Smooth muscle cell (in vitro differentiated cells): ENCODE results near the gene GPATCH8. TPM values are rescaled to one million over a fixed set of nuclear protein-coding genes. Genes with fewer than 3 reads are reported as not detected.

ENCODE experiments used
- DNase-seq: peaks from one replicate; lab custom pipeline; 2025; ENCODE audit not compliant: unreplicated experiment; lab: John Stamatoyannopoulos, UW
- H2AFZ ChIP-seq: fragments of 200-600 bp; sonication (generic); 2 replicates; pipeline ENCODE4 v1.6.0; 2016; ENCODE audit warnings: antibody characterized with exemption, low read depth, mild to moderate bottlenecking
- H3F3A ChIP-seq: fragments of 200-600 bp; sonication (generic); 2 replicates; pipeline ENCODE4 v1.6.0; 2017; ENCODE audit warnings: antibody characterized with exemption, low read depth
- H3K27ac ChIP-seq: fragments of 200-600 bp; sonication (generic); 2 replicates; pipeline ENCODE4 v1.5.1; 2016; ENCODE audit warnings: low read depth, mild to moderate bottlenecking
- H3K27me3 ChIP-seq: fragments of 200-600 bp; sonication (generic); 2 replicates; pipeline ENCODE4 v1.6.1; 2016; ENCODE audit warnings: low read depth, mild to moderate bottlenecking
- H3K36me3 ChIP-seq: fragments of 200-600 bp; sonication (generic); 2 replicates; pipeline ENCODE4 v1.5.1; 2016; ENCODE audit warnings: low read depth
- H3K4me1 ChIP-seq: fragments of 200-600 bp; sonication (generic); 2 replicates; pipeline ENCODE4 v1.5.1; 2016; ENCODE audit warnings: low read depth
- H3K4me2 ChIP-seq: fragments of 200-600 bp; sonication (generic); 2 replicates; pipeline ENCODE4 v1.6.0; 2016; ENCODE audit warnings: mild to moderate bottlenecking
- H3K4me3 ChIP-seq: fragments of 200-600 bp; sonication (generic); 2 replicates; pipeline ENCODE4 v1.5.1; 2016; ENCODE audit warnings: mild to moderate bottlenecking
- H3K79me2 ChIP-seq: fragments of 200-600 bp; sonication (generic); 2 replicates; pipeline ENCODE4 v1.6.0; 2016; ENCODE audit warnings: low read depth, mild to moderate bottlenecking
- H3K9ac ChIP-seq: fragments of 200-600 bp; sonication (generic); 2 replicates; pipeline ENCODE4 v1.6.0; 2016; ENCODE audit warnings: low read depth
- H3K9me3 ChIP-seq: fragments of 200-600 bp; sonication (generic); replicated peaks from 2 replicates; pipeline ENCODE4 v1.5.1; 2016; ENCODE audit warnings: low read depth
- H4K20me1 ChIP-seq: fragments of 200-600 bp; sonication (generic); 2 replicates; pipeline ENCODE4 v1.6.0; 2016; ENCODE audit warnings: low read depth
- WGBS: methylation state at CpG from one replicate; pipeline ENCODE4 v1.1.7; 2016; ENCODE audit warnings: low lambda C conversion rate; 5-methylcytosine and 5-hydroxymethylcytosine counted together
- polyA plus RNA-seq: library from polyadenylated mRNA; unstranded; fragments of >200 nt; fragmentation: Nextera tagmentation; extraction: Ambion mirVana; gene quantifications from 2 replicates; pipeline ENCODE4 v1.2.1, GENCODE V29; 2016
- total RNA-seq: library from RNA; depleted of rRNA; stranded (reverse); fragments of >200 nt; gene quantifications from 2 replicates; pipeline ENCODE4 v1.2.3, GENCODE V29; 2014
- TF ChIP-seq, protein P1 (sequence below): fragments of 200-600 bp; sonication (generic); IDR thresholded peaks from 2 replicates; pipeline ENCODE4 v1.5.1; 2017; ENCODE audit warnings: borderline replicate concordance, mild to moderate bottlenecking, antibody characterized with exemption; ENCODE audit not compliant: insufficient read depth, poor library complexity, severe bottlenecking

GPATCH8 gene
- total and polyA plus RNA-seq, 2 experiments from 2014 or later: 17.6 to 25.0 TPM

DNA sequence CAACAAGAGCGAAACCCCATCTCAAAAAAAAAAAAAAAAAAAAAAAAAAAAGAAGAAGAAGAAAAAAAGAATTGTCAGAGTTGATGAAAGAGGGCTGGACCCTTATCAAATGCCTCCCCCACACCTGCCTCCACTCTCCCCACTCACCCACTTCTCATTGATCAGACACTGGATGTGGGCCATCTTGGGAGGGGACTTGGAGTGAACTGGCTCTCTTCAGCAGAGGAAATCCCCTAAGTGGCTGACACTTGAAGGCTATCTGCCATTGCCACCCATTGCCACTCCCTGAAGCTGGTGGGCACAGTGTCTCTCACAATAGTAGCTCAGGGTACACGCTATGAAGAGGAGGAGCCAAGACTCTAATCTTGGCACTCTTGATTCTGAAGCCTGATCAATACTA, 115.4 kb downstream of the GPATCH8 start:
- no peak for DNase-seq
- Histone ChIP-seq H3K9ac (no peak overlapping the region), H3K36me3 (no peaks in the 10 kb centered on the region), H4K20me1 (no peaks in the 10 kb centered on the region), H2AFZ (no peak overlapping the region), H3K4me2 (no peak overlapping the region), H3K4me1 (no peaks in the 10 kb centered on the region), H3K79me2 (no peaks in the 10 kb centered on the region), H3F3A (no peaks in the 10 kb centered on the region), H3K4me3 (no peak overlapping the region), H3K27me3 (peaks cover 13% of the 10 kb centered on the region), H3K9me3 (no peaks in the 10 kb centered on the region), H3K27ac (no peak overlapping the region)
- TF ChIP-seq, protein P1, sequence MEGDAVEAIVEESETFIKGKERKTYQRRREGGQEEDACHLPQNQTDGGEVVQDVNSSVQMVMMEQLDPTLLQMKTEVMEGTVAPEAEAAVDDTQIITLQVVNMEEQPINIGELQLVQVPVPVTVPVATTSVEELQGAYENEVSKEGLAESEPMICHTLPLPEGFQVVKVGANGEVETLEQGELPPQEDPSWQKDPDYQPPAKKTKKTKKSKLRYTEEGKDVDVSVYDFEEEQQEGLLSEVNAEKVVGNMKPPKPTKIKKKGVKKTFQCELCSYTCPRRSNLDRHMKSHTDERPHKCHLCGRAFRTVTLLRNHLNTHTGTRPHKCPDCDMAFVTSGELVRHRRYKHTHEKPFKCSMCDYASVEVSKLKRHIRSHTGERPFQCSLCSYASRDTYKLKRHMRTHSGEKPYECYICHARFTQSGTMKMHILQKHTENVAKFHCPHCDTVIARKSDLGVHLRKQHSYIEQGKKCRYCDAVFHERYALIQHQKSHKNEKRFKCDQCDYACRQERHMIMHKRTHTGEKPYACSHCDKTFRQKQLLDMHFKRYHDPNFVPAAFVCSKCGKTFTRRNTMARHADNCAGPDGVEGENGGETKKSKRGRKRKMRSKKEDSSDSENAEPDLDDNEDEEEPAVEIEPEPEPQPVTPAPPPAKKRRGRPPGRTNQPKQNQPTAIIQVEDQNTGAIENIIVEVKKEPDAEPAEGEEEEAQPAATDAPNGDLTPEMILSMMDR: no peak
- 100% methylated on average over 1 of the region's 2 CpGs for WGBS

- WGBS: 43% methylated on average over 10 of the region's 10 CpGs
- no peaks in the 10 kb centered on the region for H3F3A ChIP-seq
- H3K79me2 ChIP-seq: no peaks in the 10 kb centered on the region
- no peaks in the 10 kb centered on the region for H4K20me1 ChIP-seq
- H3K4me3 ChIP-seq: peak overlapping the region; percentile 71
- no peaks in the 10 kb centered on the region for H3K36me3 ChIP-seq
- TF ChIP-seq, protein P1: no peak
- no peak overlapping the region for H3K27ac ChIP-seq
- H3K4me1 ChIP-seq: no peaks in the 10 kb centered on the region
- H3K27me3 ChIP-seq: peaks cover 13% of the 10 kb centered on the region
- no peak overlapping the region for H2AFZ ChIP-seq
- H3K9me3 ChIP-seq: no peaks in the 10 kb centered on the region
- H3K9ac ChIP-seq: no peak overlapping the region
- DNase-seq: no peak
- H3K4me2 ChIP-seq: peak overlapping the region; percentile 98
These were observed 117.1 kb downstream of the GPATCH8 start for GRCh38 chr17:44386182-44386525.

GRCh38 chr17:44385287-44386181, 117.7 kb downstream of the GPATCH8 start:
- H3K79me2 ChIP-seq: no peaks in the 10 kb centered on the region
- no peaks in the 10 kb centered on the region for H3F3A ChIP-seq
- H3K4me3 ChIP-seq: peak overlapping the region; percentile 71
- no peaks in the 10 kb centered on the region for H3K4me1 ChIP-seq
- H3K9me3 ChIP-seq: no peaks in the 10 kb centered on the region
- H3K4me2 ChIP-seq: peak overlapping the region; percentile 98
- WGBS: 6% methylated on average over 64 of the region's 68 CpGs
- no peaks in the 10 kb centered on the region for H4K20me1 ChIP-seq
- H3K9ac ChIP-seq: peak overlapping the region; percentile 77
- H3K27ac ChIP-seq: no peak overlapping the region
- H3K27me3 ChIP-seq: peaks cover 13% of the 10 kb centered on the region
- DNase-seq: peak; percentile 87
- H3K36me3 ChIP-seq: no peaks in the 10 kb centered on the region
- TF ChIP-seq, protein P1: no peak
- peak overlapping the region; percentile 80 for H2AFZ ChIP-seq
